Endothelial cell of hepatic sinusoid (primary cell): ENCODE data around the gene ERICH4.
"Not testable (repeated sequence)": the region's sequence is repeated elsewhere in the genome, so short reads cannot be mapped to it uniquely, and the experiment has no call there.

Experiments used
- in situ Hi-C: cut with HindIII; loops from 2 replicates; pipeline ENCODE4 v1.10.0; 2017; ENCODE audit warnings: low sequenced_read_pairs

ERICH4 gene

GRCh38 chr19:41433171-41433570, 9.8 kb upstream of the ERICH4 start:
- in situ Hi-C loops = loop anchor here (5.0 kb wide), 1 partner anchor 76 kb away; no protein-coding TSS in a partner anchor

DNA sequence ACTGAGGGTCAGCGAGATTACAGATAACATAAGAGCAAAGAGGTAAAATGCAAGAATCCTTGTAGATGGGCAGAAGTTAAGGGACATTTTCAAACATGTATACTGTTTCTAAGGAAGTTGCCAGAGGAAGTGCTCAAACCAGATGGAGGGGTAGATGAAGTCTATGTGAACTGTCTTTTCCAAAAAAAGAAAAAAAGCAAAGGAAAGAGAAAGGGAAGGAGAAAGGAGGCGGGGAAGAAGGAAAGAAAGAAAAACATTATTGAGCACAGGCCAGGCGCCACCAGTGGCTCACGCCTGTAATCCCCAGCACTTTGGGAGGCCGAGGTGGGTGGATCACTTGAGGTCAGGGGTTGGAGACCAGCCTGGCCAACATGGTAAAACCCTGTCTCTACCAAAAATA, 8.5 kb upstream of the ERICH4 start:
- in situ Hi-C loops = loop anchor here (5.0 kb wide), 1 partner anchor 77 kb away; no protein-coding TSS in a partner anchor

DNA sequence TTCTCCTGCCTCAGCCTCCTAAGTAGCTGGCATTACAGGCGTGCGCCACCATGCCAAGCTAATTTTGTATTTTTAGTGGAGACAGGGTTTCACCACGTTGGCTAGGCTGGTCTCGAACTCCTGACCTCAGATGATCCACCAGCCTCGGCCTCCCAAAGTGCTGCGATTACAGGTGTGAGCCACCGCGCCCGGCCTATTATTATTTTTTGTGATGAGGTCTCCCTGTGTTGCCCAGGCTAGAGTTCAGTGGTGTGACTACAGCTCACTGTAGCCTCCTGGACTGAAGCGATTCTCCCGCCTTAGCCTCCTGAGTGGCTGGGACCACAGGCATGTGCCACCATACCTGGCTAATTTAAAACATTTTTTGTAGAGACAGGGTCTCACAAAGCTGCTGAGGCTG, 7.6 kb upstream of the ERICH4 start:
- in situ Hi-C loops = not testable (repeated sequence)

DNA sequence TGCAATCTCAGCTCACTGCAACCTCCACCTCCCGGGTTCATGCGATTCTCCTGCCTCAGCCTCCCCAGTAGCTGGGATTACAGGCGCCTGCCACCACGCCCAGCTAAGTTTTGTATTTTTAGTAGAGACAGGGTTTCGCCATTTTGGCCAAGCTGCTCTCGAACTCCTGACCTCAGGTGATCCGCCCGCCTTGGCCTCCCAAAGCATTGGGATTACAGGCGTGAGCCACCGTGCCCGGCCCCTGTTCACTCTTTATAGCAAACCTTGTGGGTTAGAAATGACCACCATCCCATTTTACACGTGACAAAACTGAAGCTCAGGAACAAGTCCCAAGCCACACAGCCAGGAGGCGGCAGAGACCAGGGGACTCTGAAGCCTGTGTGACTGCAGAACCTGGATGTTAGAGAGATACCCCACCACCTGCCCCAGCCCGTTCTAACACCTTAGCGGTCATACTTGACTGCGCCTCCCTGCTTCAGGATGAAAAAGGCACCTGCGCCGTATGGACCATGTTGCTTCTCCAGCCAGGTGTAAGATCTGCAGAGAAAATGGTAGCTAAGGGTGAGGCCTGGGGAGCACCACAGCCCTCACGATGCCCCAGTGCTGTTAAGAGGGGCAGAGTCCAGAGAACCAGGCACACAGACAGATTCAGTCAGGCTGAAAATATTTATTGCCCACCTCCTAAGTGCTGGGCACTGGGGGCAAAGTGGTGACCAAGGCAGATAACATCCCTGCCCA, 6.9 kb upstream of the ERICH4 start:
- in situ Hi-C loops = no loop called here

GRCh38 chr19:41436674-41436951, 6.3 kb upstream of the ERICH4 start:
- in situ Hi-C loops = no loop called here

- in situ Hi-C loops = no loop called here
Observed at GRCh38 chr19:41437944-41438574, 4.9 kb upstream of the ERICH4 start.

GRCh38 chr19:41439441-41440222, 3.3 kb upstream of the ERICH4 start, which contains the start of gene DMAC2:
Gene DMAC2 (minus strand): TSS chr19:41439912. CDS start chr19:41439899, 13 bp downstream.
- in situ Hi-C loops = loop anchor here (5.0 kb wide), 1 partner anchor 98 kb away; no protein-coding TSS in a partner anchor

GRCh38 chr19:41441321-41441945, 1.5 kb upstream of the ERICH4 start:
- in situ Hi-C loops = loop anchor here (5.0 kb wide), 1 partner anchor 96 kb away; no protein-coding TSS in a partner anchor

DNA sequence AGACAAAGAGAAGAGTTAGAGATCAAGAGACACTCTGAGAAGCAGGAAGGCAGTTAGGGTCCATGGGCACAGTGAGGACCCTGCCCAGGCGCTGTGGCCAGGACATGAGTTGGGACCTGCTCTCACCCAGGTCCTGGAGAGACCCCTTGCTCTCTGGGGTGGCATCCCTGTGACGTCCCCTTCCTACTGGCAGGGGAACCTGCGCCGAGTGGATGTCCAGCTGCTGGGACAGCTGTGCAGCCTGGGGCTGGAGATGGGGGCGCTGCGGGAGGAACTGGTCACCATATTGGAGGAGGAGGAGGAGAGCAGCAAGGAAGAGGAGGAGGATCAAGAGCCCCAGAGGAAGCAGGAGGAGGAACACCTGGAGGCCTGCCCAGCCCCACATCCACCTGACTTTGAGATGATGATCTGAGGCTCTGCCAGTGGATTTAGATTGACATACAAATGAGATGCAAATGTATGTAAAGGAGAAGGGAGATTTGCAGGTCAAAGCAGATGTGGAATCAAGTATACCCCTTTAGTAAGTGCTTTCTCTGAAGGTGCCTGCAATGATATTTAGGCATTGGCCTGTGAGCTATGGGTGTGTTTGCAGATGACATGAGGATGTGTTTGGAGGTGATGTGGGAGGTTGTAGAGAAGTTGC, 978 bp downstream of the ERICH4 start:
- in situ Hi-C loops = loop anchor here (5.0 kb wide), 1 partner anchor 93 kb away; no protein-coding TSS in a partner anchor

- in situ Hi-C loops = no loop called here
Observed at GRCh38 chr19:41445575-41445974, 2.6 kb downstream of the ERICH4 start.

GRCh38 chr19:41447732-41448332, 4.9 kb downstream of the ERICH4 start:
- in situ Hi-C loops = no loop called here

GRCh38 chr19:41449079-41449864, 6.3 kb downstream of the ERICH4 start:
- in situ Hi-C loops = no loop called here

DNA sequence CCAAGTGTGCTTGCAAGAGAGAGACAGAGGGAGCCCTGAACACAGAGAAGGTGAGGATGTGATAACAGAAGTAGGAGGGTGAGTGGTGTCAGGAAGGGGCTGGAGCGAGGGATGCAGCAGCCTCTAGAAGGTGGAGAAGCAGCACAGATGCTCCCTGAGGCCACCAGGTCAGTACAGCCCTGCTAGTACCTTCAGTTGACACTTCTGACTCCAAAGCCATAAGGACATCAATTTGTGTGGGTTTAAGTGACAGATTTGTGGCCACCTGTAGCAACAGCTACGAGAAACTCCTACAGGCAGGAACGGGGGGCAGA, 6.9 kb downstream of the ERICH4 start:
- in situ Hi-C loops = no loop called here

GRCh38 chr19:41452584-41453275, 9.8 kb downstream of the ERICH4 start:
- in situ Hi-C loops = no loop called here

GRCh38 chr19:41455936-41456335, 13.0 kb downstream of the ERICH4 start:
- in situ Hi-C loops = no loop called here

GRCh38 chr19:41456342-41456918, 13.5 kb downstream of the ERICH4 start:
- in situ Hi-C loops = no loop called here

DNA sequence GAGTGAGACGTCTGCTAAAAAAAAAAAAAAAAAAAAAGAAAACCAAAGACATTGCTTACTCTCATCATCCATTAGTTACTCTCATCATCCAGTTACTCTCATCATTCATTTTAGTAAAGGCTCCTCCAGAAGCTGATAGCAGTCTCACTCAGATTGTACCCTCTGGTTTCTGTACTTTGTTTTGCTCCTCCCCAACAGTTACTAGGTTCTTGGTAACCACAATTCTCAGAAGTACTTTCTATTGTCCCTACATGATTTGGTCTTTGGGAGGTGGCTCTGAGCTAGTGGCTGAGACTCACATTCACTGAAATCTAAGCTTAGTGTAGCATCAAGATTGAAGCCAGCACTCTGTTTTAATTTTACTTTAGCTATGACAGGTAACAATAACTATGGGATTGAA, 14.3 kb downstream of the ERICH4 start:
- in situ Hi-C loops = no loop called here

DNA sequence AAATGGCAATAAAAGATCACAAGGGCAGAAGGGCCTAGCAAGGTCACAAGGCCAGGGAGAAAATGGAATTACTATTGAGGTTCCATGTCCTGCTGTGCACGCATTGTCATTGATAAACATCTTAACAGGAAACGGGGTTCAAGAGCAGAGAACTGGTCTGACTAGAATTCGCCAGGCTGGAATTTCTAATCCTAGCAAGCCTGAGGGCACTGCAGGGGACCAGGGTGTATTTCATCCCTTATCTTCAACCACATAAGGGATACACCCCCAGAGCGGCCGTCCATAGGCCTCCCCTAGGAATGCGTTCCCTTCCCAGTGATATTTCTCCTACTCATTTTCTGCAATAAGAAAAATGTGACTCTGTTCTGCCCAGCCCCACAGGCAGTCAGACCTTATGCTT, 19.5 kb downstream of the ERICH4 start:
- in situ Hi-C loops = no loop called here
